Liver (tissue), 9 donors: Measurements from ENCODE around the gene ANKRD34C. TPM values are rescaled to one million over a fixed set of nuclear protein-coding genes. Genes with fewer than 3 reads are reported as not detected.

Experiments
- DNase-seq: peaks from one replicate; pipeline ENCODE4 v3.0.0-alpha.2; 2017; ENCODE audit warnings: low spot score
- H3K27ac ChIP-seq, 2 donors: one replicate each; pipeline ENCODE4 v1.7.0; 2013; ENCODE audit warnings: inconsistent platforms in 2 of 2, low read length in 2 of 2, control low read depth in 1 of 2, low read depth in 1 of 2, mild to moderate bottlenecking in 1 of 2
- H3K27me3 ChIP-seq, 4 donors: one replicate each; pipeline versions ENCODE4 v1.6.1 to v1.7.0; 2013; ENCODE audit warnings: low read length in 3 of 4, inconsistent platforms in 1 of 4, mild to moderate bottlenecking in 1 of 4, moderate library complexity in 1 of 4; ENCODE audit not compliant: control insufficient read depth in 4 of 4, insufficient read depth in 4 of 4
- H3K36me3 ChIP-seq, 4 donors: one replicate each; pipeline versions ENCODE4 v1.6.1 to v1.7.0; 2013; ENCODE audit warnings: low read length in 3 of 4, mild to moderate bottlenecking in 3 of 4, low read depth in 1 of 4, moderate library complexity in 1 of 4; ENCODE audit not compliant: control insufficient read depth in 4 of 4, insufficient read depth in 3 of 4
- H3K4me1 ChIP-seq, 4 donors: one replicate each; pipeline versions ENCODE4 v1.6.1 to v1.7.0; 2013; ENCODE audit warnings: low read length in 3 of 4, mild to moderate bottlenecking in 3 of 4, moderate library complexity in 1 of 4; ENCODE audit not compliant: control insufficient read depth in 4 of 4, insufficient read depth in 4 of 4
- H3K4me3 ChIP-seq, 3 donors: one replicate each; pipeline versions ENCODE4 v1.6.1 to v1.7.0; 2013; ENCODE audit warnings: low read length in 3 of 3, control low read depth in 1 of 3, low read depth in 1 of 3, mild to moderate bottlenecking in 1 of 3
- H3K9ac ChIP-seq, 2 donors: one replicate each; pipeline ENCODE4 v1.7.0; 2013; ENCODE audit warnings: low read length in 2 of 2, mild to moderate bottlenecking in 2 of 2, moderate library complexity in 2 of 2, control low read depth in 1 of 2, low read depth in 1 of 2
- H3K9me3 ChIP-seq, 4 donors: one replicate each; pipeline versions ENCODE4 v1.6.1 to v1.7.0; 2013; ENCODE audit warnings: low read length in 3 of 4; ENCODE audit not compliant: control insufficient read depth in 4 of 4
- EGR1 ChIP-seq, 2 donors: IDR thresholded peaks; 2 replicates each; pipeline ENCODE4 v1.6.1; 2016 to 2018; ENCODE audit warnings: antibody characterized with exemption in 2 of 2, low read depth in 2 of 2
- FOXA1 ChIP-seq: IDR thresholded peaks from 2 replicates; pipeline ENCODE4 v1.6.1; 2016; ENCODE audit warnings: antibody characterized with exemption
- FOXA2 ChIP-seq: IDR thresholded peaks from 2 replicates; pipeline ENCODE4 v1.6.1; 2016; ENCODE audit warnings: antibody characterized with exemption
- GABPA ChIP-seq, 2 donors: IDR thresholded peaks in 1 of 2; conservative IDR thresholded peaks in 1 of 2; 2 replicates each; pipeline ENCODE4 v1.6.1; 2016; ENCODE audit warnings: antibody characterized with exemption in 2 of 2, mild to moderate bottlenecking in 1 of 2, moderate library complexity in 1 of 2
- HNF4A ChIP-seq, 2 donors: conservative IDR thresholded peaks; 2 replicates each; pipeline ENCODE4 v1.6.1; 2016; ENCODE audit warnings: antibody characterized with exemption in 2 of 2, mild to moderate bottlenecking in 2 of 2
- HNF4G ChIP-seq: IDR thresholded peaks from 2 replicates; pipeline ENCODE4 v1.6.1; 2016; ENCODE audit warnings: antibody characterized with exemption
- JUND ChIP-seq, 2 donors: IDR thresholded peaks; 2 replicates each; pipeline ENCODE4 v1.6.1; 2016; ENCODE audit warnings: antibody characterized with exemption in 2 of 2
- NR2F2 ChIP-seq: IDR thresholded peaks from 2 replicates; pipeline ENCODE4 v1.6.1; 2016; ENCODE audit warnings: antibody characterized with exemption
- RAD21 ChIP-seq, 2 donors: IDR thresholded peaks; 2 replicates each; pipeline ENCODE4 v1.6.1; 2016; ENCODE audit warnings: antibody characterized with exemption in 2 of 2, mild to moderate bottlenecking in 2 of 2
- RXRA ChIP-seq, 2 donors: IDR thresholded peaks; 2 replicates each; pipeline ENCODE4 v1.6.1; 2017 to 2018; ENCODE audit warnings: antibody characterized with exemption in 2 of 2, mild to moderate bottlenecking in 1 of 2
- SP1 ChIP-seq: IDR thresholded peaks from 2 replicates; pipeline ENCODE4 v1.6.1; 2018; ENCODE audit warnings: antibody characterized with exemption, mild to moderate bottlenecking
- TAF1 ChIP-seq: conservative IDR thresholded peaks from 2 replicates; pipeline ENCODE4 v1.6.1; 2016; ENCODE audit warnings: antibody characterized with exemption, mild to moderate bottlenecking
- YY1 ChIP-seq: IDR thresholded peaks from 2 replicates; pipeline ENCODE4 v1.6.1; 2016; ENCODE audit warnings: antibody characterized with exemption, mild to moderate bottlenecking
- WGBS: extraction: QIAGEN DNeasy Blood & Tissue Kit; methylation state at CpG from one replicate; pipeline ENCODE4 v1.1.7; 2013; 5-methylcytosine and 5-hydroxymethylcytosine counted together
- polyA plus RNA-seq, 2 donors: library from polyadenylated mRNA; stranded (reverse) in 1 of 2; unstranded in 1 of 2; fragments of 200-250 nt in 1 of 2; fragments of >200 nt in 1 of 2; fragmentation: Nextera tagmentation in 1 of 2; extraction: Ambion mirVana in 1 of 2; gene quantifications; one replicate each; pipeline versions ENCODE4 v1.2.1 to v1.2.3, GENCODE V29; 2013 to 2015
- total RNA-seq, 2 donors: library from RNA; depleted of rRNA; stranded (reverse); fragments of >200 nt; gene quantifications; one replicate each; pipeline ENCODE4 v1.2.3, GENCODE V29; 2014
- TF ChIP-seq, protein P1 (sequence below): IDR thresholded peaks from 2 replicates; pipeline ENCODE4 v1.6.1; 2016; ENCODE audit warnings: antibody characterized with exemption, mild to moderate bottlenecking
- TF ChIP-seq, protein P2 (sequence below): fragments of 150-350 bp; IDR thresholded peaks from 2 replicates; pipeline ENCODE4 v1.5.1; 2017; ENCODE audit warnings: improper control_type of control experiment, low read depth, low read length; ENCODE audit not compliant: missing input control
- TF ChIP-seq, protein P3 (sequence below): IDR thresholded peaks from 2 replicates; pipeline ENCODE4 v1.6.1; 2016; ENCODE audit warnings: antibody characterized with exemption
- TF ChIP-seq, protein P4 (sequence below): IDR thresholded peaks from 2 replicates; pipeline ENCODE4 v1.6.1; 2016; ENCODE audit warnings: antibody characterized with exemption
- TF ChIP-seq, protein P5 (sequence below): IDR thresholded peaks from 2 replicates; pipeline ENCODE4 v1.6.1; 2016; ENCODE audit warnings: antibody characterized with exemption
- donor health status: healthy.
- donor health status: healthy.
- donor health status: healthy.
- donor health status: healthy.
- donor health status: healthy.

Gene ANKRD34C
- total and polyA plus RNA-seq, 4 donors = under 0.01 TPM; not detected in 3

DNA sequence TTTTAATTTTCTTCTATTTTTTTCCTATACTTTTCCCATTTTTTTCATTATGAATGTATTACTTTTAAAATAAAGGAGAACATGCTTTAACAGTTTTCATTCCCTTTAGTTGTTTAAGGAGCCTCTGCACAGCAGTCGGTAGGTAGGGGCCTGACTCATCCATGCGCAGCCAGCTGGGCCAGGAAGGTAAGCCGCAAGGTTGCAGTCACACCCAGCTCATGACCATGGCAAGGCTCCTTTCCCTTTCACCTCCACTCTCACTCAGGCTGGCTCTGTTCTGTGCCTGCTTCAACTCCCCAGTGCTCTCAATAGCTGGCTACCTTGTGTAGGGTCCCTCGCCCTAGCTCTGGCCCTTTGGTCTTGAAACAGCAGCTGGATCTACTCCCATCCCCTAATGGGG is 17.4 kb upstream of the ANKRD34C start:
- TF ChIP-seq, protein P1, sequence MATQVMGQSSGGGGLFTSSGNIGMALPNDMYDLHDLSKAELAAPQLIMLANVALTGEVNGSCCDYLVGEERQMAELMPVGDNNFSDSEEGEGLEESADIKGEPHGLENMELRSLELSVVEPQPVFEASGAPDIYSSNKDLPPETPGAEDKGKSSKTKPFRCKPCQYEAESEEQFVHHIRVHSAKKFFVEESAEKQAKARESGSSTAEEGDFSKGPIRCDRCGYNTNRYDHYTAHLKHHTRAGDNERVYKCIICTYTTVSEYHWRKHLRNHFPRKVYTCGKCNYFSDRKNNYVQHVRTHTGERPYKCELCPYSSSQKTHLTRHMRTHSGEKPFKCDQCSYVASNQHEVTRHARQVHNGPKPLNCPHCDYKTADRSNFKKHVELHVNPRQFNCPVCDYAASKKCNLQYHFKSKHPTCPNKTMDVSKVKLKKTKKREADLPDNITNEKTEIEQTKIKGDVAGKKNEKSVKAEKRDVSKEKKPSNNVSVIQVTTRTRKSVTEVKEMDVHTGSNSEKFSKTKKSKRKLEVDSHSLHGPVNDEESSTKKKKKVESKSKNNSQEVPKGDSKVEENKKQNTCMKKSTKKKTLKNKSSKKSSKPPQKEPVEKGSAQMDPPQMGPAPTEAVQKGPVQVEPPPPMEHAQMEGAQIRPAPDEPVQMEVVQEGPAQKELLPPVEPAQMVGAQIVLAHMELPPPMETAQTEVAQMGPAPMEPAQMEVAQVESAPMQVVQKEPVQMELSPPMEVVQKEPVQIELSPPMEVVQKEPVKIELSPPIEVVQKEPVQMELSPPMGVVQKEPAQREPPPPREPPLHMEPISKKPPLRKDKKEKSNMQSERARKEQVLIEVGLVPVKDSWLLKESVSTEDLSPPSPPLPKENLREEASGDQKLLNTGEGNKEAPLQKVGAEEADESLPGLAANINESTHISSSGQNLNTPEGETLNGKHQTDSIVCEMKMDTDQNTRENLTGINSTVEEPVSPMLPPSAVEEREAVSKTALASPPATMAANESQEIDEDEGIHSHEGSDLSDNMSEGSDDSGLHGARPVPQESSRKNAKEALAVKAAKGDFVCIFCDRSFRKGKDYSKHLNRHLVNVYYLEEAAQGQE = no peak
- TF ChIP-seq, protein P2, sequence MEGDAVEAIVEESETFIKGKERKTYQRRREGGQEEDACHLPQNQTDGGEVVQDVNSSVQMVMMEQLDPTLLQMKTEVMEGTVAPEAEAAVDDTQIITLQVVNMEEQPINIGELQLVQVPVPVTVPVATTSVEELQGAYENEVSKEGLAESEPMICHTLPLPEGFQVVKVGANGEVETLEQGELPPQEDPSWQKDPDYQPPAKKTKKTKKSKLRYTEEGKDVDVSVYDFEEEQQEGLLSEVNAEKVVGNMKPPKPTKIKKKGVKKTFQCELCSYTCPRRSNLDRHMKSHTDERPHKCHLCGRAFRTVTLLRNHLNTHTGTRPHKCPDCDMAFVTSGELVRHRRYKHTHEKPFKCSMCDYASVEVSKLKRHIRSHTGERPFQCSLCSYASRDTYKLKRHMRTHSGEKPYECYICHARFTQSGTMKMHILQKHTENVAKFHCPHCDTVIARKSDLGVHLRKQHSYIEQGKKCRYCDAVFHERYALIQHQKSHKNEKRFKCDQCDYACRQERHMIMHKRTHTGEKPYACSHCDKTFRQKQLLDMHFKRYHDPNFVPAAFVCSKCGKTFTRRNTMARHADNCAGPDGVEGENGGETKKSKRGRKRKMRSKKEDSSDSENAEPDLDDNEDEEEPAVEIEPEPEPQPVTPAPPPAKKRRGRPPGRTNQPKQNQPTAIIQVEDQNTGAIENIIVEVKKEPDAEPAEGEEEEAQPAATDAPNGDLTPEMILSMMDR = no peak
- no peak for DNase-seq
- Histone ChIP-seq H3K9me3 (no peaks in the 10 kb centered on the region), H3K4me1 (no peaks in the 10 kb centered on the region), H3K9ac (no peak overlapping the region), H3K27me3 (peaks cover 0 to 3% (median 0%) of the 10 kb centered on the region in 4 donors), H3K27ac (no peak overlapping the region), H3K4me3 (no peak overlapping the region), H3K36me3 (no peaks in the 10 kb centered on the region)
- 87% methylated on average over 4 of the region's 4 CpGs for WGBS

DNA sequence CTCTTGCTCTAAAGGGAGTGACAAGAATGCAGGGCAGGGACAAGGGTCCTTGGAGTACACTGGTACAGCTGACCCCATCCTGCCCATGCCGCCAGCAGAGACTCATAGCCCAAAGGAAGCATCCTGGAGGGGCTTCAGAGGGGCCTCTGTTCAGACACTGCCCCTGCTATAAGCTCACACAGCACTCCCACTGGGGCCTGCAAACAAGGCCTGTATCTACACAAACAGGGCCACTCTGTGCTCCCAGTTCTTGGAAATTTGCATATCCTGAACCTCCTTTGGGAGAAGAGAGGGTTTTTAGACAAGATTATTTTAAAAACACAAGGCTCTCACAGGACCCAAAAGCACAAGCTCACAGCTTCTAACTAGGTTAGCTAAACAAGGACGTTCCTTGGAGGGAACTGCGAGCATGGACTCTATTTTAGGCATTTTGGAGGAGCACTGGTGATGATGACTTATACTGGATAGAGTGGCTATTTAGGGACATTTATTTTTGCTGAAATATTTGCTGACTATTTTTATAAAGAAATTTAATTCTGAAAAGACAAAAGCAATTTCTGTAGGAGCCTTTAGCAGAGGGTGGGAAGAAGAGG is 16.4 kb upstream of the ANKRD34C start:
- no peak for TF ChIP-seq TAF1
- TF ChIP-seq FOXA1 = no peak
- TF ChIP-seq, protein P3, sequence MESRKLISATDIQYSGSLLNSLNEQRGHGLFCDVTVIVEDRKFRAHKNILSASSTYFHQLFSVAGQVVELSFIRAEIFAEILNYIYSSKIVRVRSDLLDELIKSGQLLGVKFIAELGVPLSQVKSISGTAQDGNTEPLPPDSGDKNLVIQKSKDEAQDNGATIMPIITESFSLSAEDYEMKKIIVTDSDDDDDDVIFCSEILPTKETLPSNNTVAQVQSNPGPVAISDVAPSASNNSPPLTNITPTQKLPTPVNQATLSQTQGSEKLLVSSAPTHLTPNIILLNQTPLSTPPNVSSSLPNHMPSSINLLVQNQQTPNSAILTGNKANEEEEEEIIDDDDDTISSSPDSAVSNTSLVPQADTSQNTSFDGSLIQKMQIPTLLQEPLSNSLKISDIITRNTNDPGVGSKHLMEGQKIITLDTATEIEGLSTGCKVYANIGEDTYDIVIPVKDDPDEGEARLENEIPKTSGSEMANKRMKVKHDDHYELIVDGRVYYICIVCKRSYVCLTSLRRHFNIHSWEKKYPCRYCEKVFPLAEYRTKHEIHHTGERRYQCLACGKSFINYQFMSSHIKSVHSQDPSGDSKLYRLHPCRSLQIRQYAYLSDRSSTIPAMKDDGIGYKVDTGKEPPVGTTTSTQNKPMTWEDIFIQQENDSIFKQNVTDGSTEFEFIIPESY = no peak
- TF ChIP-seq SP1 = no peak
- TF ChIP-seq, protein P2 = no peak
- no peak for TF ChIP-seq JUND (IDR thresholded peaks at IDR 0.05)
- no peak for TF ChIP-seq FOXA2
- TF ChIP-seq, protein P4, sequence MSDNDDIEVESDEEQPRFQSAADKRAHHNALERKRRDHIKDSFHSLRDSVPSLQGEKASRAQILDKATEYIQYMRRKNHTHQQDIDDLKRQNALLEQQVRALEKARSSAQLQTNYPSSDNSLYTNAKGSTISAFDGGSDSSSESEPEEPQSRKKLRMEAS = no peak
- no peak for TF ChIP-seq HNF4G
- TF ChIP-seq RAD21 (IDR thresholded peaks at IDR 0.05) = no peak
- TF ChIP-seq, protein P5, sequence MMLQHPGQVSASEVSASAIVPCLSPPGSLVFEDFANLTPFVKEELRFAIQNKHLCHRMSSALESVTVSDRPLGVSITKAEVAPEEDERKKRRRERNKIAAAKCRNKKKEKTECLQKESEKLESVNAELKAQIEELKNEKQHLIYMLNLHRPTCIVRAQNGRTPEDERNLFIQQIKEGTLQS = no peak
- TF ChIP-seq, protein P1 = no peak
- no peak for TF ChIP-seq HNF4A (conservative IDR thresholded peaks at IDR 0.05)
- TF ChIP-seq GABPA (IDR thresholded peaks at IDR 0.05 in 1 of 2, conservative IDR thresholded peaks at IDR 0.05 in 1 of 2) = no peak
- TF ChIP-seq YY1 = no peak
- TF ChIP-seq EGR1 (IDR thresholded peaks at IDR 0.05; ENCODE audit: low read depth in 2 of 2) = no peak
- TF ChIP-seq RXRA (IDR thresholded peaks at IDR 0.05) = no peak
- TF ChIP-seq NR2F2 = no peak

More for the DNA sequence above, 16.4 kb upstream of the ANKRD34C start:
- Histone ChIP-seq H3K4me1 (no peaks in the 10 kb centered on the region), H3K27me3 (peaks cover 0 to 3% (median 0%) of the 10 kb centered on the region in 4 donors), H3K27ac (no peak overlapping the region), H3K36me3 (no peaks in the 10 kb centered on the region), H3K9ac (no peak overlapping the region), H3K9me3 (no peaks in the 10 kb centered on the region), H3K4me3 (no peak overlapping the region)
- WGBS = 83% methylated on average over 3 of the region's 3 CpGs
- no peak for DNase-seq
